HG03097 (cell line): Measurements from ENCODE around the gene ARHGAP36.

Experiments
- ATAC-seq: cut with Tn5 transposase; IDR thresholded peaks from one replicate; pipeline ENCODE4 v1.9.1; 2021; ENCODE audit not compliant: unreplicated experiment, low FRiP score

ARHGAP36 gene, protein sequence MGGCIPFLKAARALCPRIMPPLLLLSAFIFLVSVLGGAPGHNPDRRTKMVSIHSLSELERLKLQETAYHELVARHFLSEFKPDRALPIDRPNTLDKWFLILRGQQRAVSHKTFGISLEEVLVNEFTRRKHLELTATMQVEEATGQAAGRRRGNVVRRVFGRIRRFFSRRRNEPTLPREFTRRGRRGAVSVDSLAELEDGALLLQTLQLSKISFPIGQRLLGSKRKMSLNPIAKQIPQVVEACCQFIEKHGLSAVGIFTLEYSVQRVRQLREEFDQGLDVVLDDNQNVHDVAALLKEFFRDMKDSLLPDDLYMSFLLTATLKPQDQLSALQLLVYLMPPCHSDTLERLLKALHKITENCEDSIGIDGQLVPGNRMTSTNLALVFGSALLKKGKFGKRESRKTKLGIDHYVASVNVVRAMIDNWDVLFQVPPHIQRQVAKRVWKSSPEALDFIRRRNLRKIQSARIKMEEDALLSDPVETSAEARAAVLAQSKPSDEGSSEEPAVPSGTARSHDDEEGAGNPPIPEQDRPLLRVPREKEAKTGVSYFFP

DNA sequence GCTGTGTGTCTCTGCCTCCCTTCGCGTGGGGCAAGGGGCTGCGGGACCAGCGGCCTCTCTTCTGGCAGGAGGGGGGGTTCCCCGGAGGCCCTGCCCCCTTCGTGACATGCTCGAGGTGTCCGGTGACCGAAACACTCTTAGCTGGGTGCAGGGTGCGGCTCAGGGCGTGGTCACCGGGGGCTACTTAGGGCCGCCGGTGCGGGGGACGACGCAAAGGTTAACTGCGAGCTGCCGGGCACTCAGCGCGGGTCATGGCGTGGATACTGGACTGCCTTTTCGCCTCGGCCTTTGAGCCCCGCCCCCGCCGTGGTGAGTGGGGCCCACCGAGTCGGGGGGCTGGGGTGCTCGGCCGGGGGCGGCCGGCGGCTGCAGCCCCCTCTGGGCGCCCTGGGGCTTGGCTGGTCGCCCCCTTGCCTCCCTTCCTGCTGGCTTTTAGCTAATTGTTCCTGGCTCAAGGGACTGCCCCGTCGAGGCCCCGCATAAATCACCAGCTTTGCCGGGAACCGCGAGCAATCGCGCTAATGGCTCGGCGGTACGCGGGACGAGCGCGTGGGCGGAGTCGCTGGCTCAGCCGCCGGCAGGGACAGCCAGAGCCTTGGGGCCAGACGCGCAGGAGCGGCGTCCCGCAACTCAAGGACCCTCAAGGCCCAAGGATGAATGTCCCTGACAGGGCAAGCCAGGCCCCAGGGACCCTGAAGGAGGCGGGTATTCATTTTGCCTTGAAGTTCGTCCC is at the start of gene ARHGAP36:
Gene ARHGAP36, plus strand, starts transcription at position 211 of the 733 bp plus-strand sequence. CDS start 23,320 bp downstream, outside the sequence.
- ATAC-seq: no peak

DNA sequence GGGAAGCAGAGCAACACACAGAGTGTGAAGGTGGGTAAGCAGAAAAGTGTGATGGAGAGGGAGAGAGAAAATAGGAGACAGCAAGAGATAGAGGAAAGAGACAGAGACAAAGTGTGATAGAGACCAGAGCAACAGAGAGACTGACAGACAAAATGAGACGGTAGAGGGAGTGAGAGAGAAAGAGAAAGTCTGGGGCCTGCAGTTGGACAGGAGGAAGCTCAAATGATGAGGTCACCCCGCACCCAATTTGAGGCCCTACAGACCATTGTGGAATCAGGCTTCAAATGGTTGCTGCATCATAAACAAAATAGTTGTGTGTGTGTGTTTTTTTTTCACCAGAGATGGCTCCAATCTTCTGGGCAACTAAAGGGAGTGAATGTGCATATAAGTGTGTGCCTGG is 48.0 kb upstream of the ARHGAP36 start:
- no peak for ATAC-seq

DNA sequence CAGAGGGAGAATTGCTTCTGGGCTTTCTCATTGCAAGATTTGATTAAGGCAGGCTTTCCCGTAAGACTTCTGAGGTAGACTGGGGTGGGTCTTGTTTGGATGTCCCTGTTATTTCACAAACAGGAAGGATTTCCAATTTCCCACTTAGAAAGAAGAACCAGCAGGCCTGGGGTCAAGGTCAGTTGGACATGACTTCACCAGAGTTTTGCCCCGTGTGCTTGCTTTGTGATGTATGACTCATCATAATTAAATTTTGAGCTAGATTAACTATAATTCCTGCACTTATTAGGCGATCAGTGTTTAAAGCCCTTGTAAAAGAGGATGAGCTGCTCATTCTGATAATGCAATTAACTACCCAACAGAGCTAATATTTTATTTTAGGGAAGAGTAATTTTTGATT is 32.8 kb upstream of the ARHGAP36 start:
- no peak for ATAC-seq

DNA sequence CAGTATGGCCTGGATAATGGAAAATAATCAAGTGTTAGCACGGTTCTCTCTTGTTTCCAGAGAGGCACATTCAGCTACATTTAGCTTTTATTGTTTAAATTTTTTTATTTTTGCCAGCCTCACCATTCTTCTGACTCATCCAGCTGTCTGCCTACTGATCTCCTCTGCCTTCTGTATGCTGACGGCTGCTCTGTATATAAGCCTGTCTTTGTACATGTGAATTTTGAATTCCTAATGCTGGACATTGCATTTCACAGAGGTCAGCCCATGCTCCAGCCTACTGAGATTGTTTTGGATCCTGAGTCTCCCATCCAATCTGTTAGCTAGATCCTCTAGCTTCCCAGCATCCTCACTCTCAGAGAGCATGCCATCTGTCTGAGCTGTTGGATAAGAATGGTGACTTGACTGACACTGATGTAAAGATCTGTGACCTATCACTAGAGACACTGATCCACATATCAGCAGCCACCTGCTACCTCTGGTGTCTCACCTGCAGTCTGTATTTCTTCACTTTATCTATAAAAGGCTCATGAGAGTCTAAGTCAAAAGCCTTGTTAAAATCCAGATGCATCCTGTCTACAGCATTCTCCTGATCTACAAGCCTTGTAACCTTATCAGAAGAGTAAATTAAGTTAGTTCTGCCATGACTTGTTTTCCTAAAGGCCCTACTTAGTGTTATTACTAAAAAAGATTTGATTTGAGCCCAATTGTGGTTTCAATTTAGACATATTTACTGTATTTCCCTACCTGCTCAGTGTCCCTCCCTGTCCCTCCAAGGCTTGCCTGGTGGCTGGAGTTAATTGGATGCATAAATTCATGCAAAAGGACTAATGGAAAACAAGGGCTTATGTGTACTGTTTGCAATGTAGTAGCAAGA is 25.6 kb upstream of the ARHGAP36 start:
- no peak for ATAC-seq

DNA sequence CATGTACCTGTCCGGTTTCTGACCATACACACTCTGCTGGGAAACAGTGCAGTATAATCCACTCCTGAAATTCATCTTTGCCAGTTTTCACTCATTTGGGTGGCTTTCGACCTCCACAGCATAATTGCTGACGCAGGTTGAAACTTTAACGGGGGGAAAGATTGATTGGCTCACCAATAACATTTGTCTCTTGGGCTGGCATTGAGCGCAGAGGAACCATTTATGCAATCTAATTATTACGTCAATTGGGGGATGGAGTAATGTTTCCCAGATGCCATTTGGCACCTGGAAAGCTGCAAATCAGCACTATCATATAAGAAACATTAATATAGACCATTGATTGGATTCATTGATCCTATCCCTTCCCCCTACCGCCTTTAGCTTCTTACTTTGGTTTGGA is 24.1 kb upstream of the ARHGAP36 start:
- ATAC-seq: no peak

DNA sequence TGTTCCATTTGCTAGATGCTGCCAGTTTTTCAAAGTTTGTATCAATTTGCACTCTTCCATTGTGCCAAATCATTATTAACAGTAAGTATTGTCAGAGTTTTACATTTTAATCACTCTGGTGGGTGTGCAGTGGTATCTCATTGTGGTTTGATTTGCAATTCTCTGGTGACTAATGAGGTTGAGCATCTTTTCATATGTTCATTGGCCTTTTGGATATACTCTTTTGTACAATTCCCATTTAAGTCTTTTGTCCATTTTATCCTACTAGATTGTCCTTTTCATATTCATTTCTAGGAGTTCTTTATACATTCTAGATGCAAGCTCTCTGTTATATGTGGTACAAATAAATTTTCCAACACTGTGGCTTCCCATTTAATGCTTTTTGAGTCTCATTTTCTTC is 17.4 kb upstream of the ARHGAP36 start:
- no peak for ATAC-seq

DNA sequence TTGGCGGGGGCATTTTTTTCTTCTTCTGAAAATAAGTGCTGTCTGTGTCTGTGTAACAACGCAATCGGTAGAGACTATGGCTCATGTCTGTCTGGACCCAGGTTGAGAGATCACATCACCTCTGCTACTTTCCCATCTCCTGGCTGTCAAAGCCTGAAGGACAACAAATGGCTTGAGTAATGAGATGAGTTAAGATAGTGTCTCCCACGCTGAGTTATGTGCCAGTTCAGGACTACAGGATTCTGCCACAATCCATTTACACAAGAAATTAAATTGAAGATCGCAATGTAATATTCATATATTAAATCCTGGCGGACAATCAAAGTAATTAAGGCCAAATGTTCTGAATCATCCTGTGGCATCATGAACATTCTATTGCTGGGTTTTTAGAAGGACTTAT is 16.5 kb upstream of the ARHGAP36 start:
- no peak for ATAC-seq

DNA sequence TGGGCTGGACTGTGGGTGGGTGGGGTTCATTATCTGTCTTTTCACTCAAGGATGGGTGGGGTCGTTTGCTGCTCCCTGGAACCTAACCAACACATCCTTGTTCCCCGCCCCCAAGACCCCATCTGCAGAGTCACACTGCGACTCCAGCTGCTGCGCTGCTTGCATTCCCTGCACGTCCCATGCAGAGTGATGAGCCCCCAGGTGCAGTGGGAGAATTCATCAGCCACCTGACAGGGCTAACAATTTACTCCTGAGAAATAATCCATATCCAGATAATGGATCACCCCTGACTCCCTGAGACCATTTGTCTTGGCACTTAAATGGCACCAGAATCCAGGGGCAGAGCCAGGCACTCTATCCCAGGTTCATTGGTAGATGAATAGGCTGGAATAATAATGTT is 12.4 kb upstream of the ARHGAP36 start:
- ATAC-seq: no peak

DNA sequence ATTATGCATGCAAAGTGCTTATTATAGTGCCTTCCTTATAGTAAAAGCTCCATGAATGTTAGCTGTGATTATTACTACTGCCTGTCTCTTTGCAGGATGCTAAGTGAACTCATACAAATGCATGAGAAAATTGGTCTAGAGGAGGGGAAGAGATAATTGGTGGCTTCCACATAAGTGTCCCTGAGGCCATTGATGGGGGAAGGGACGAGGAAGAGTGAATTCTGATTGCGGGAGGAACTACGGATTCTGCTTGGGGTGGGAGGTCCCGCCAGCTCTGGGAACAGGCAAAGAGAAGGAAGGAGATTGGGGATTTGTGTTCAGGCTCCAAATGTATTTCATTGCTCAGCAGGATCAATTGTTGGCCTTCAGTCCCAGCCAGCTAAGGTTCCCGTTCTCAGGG is 11.6 kb upstream of the ARHGAP36 start:
- no peak for ATAC-seq

DNA sequence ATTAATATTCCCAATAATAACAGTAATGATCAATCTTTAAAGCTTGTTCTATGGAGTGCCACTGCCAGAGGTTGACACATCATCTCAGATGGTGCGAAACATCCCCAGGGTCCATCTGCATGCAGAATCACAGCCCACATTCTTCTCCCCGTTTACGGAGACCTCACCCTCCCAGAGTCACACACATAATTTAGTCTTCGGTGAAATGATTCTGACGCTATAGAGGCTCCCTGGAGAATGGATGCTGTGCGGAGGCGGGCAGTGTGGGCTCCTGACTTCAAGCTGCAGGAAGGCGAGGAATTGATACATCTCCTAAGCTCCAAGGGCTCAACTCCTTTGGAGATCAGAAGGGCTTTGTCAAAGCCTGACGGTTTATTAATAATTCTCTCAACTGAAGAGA is 11.0 kb upstream of the ARHGAP36 start:
- ATAC-seq: no peak

DNA sequence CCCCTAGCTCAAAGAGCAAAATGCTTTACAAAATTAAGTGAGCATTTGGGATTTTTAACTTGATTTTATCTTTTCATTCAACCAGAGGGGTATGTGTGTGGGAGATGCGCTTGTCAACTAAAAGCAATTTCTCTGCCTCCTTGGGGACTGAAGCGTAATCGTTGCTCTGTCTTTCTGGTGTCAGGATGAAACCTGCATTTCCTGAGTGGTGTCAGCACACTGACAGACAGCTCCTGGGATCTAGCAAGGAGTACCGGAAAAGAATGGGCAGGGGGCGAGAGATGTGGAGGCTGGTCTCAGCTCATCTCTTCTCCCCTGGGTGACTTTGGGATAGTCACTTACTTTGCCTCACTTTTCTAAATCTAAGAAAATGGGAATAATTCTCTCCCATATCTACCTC is 5.1 kb upstream of the ARHGAP36 start:
- no peak for ATAC-seq

DNA sequence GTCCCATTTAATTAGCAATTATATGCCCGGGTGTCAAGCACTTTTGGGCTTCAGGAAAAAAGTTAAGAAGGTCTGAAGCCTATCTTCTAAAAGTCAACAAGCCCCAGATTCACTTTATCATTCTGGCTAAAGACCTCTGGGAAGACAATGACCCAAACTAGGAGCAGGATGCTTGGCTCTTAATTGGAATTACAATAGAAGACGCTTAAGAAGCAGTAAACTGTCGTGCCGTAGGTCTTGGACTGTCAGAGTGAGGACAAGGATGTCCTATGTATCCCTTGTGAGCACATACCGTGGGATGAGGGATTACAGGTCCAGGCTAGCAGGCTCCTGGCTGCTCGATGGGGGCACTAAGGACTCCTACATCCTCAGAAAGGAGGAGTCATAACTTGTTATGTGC is 3.2 kb upstream of the ARHGAP36 start:
- ATAC-seq: no peak

DNA sequence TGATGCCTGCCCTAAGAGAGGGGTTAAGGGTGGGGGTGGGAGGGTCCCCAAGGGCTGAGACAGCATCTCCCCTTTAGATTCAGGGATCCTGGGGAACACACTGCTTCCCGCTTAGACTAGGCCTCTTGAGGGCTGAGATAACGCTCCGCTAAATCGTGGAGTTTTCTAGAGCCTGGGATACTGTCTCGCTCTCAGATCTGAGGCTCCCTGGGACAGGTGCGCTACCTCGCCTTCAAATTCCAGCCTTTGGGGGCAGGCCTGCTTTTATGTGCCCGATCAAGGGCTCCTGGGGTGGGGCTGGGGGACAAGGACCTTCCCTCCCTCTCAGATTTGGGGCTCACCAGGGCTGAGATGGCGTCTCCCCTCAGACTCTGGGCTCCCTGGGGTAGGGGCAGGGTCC is 440 bp upstream of the ARHGAP36 start:
- ATAC-seq: no peak

DNA sequence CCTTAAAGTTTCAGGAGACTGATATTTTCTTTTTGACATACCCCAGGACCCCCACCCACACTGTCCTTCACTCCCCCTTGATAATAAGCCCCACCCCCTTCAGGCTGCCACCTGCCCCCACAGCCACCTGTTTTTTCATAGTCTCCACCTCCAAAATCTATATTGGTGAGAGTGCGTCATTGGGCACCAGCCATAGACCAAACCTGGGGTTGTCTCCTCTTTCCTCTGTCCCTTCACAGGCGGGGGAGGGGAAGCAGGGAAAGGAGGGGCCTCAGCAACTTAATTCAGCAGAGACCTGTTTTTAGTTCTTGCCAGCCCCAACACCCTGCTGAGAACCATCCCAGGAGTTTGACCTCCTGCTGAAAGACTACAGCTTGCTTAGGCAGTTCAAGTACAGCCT is 1.1 kb downstream of the ARHGAP36 start:
- no peak for ATAC-seq

DNA sequence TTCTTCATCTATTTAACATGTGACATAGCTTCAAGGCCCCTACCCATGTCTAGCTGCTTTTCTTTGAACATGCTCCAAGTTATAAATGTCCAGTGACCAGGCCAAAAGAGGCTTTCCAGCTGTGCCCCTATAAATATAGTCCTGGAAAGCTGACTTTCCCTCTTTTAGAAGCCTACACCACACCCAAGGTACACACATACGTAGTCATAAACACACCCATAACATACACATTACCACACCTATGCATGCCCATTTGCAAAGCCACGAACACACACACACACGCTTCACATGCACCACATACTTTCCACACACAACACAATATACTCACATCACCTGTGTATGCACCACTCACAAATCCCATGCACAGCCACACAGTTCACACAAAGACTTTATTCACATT is 2.0 kb downstream of the ARHGAP36 start:
- no peak for ATAC-seq

DNA sequence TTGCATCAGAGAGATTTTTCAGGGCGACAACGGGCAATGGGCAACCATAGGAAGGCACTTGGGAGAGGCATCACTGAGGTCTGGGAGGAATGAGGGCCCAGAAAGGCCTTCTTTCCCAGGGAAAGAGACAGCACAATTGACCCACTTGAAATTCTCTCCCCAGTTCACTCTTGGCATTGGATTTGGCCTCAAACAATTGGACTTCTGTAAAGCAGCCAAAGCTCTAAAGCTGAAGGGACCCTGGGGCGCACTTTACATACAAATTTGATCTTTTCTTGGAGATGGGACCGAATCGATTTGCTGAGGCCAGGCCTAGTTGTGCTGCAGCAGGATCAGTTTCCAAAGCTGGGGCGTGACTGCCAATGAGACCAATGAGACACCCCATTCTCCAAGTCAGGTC is 3.2 kb downstream of the ARHGAP36 start:
- ATAC-seq: no peak

DNA sequence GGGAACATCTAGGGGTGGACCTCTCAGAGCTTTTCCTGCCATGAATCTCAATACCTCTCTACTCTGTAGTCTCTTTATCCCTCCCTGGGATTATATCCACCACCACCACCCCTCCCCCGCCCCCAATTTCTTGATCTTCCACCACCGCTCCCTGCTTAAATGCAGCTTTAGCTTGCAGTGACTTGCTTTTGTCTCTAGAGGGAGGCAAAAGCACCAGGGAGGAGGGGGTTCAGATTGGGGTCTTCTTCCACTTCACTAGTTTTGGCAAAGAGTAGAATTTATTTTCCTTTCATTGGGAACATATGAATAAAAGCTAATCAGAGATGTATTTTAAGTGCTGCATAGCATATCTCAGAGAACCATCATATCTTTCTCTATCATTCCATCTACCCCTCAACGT is 5.5 kb downstream of the ARHGAP36 start:
- ATAC-seq: no peak

DNA sequence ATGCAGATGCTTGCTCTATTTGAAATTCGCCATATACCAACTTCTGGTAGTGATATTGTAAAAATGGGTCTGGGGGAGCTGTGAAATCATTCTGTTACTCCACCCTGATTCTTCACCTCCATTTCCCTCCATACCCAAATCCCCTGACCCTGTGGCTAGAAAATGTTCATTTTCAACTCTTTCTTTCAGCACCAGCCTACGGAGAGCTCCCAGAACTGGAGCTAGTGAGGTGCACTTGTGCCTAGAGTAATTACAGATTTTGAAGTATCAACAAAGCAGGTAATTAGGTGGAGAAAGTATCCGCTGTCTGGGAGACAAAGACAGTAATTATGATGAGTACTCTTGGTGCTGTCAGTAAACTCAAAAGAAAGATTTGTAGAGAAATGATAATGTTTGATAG is 8.1 kb downstream of the ARHGAP36 start:
- no peak for ATAC-seq

DNA sequence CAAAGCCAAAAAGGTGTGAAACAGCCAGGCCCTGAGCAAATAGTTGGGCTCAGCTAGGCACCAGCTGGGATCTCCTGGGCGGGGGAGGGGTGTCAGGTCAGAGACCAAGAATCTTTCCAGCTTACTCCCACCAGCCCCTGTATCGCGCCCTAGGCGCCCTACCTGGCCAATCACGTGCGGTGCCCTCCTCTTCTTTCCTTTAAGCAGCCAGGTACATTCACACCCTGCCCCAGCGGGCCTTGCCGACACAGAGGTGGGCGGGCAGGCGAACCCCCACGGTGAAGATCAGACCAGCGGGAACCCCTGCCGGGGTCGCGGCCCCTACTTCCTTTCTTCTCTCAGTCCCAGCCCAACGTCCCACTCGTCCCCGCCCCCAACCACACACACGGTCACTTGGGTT is 9.1 kb downstream of the ARHGAP36 start:
- ATAC-seq: no peak

DNA sequence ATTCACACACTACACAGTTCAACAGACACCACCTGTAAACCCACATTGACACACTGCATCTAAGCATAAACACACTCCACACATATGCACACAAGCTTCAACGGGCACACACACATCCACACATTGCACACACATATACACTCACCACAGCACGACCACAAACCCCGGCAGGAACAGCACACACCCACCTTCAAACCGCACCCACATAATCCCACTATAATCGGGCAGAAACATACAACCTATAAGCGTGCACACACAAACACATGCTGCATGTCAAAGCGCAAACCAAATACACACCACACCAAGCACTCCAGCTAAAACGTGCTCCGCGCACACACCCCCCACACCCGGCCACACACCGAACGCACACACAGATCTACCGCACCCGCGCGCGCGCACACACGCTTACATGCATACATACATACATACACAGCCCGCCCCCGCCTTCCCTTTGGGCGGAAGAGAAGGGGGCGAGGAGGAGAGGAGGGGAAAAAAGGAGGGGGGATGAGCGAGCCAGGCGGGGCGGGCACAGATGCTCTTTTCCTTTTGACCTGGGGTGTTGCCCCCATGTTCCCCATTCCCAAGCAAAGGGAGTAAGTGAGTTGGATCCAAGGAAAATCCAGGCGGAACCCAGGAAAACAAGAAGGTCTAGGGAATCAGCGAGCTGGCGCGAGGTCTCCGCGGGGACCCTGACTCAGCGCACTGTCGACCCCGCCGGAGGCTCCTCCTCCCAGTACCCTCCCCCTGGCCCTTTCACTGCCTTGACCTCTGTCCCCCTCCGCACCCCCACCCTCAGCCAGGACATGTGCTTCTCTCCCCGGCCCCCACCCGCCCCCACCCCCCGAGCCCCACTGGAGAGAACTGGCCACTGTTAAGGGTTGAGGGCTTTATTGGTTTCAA is 9.9 kb downstream of the ARHGAP36 start:
- no peak for ATAC-seq
